SK-N-SH (cell line): ENCODE data around the gene CGB8. TPM values are rescaled to one million over a fixed set of nuclear protein-coding genes. Genes with fewer than 3 reads are reported as not detected.

Experiments
- CTCF ChIA-PET: fragments of 300-600, 350-600 bp; formaldehyde crosslinking; extraction: SDS; loops from one replicate; lab custom pipeline; 2021; lab: Yijun Ruan, JAX
- POLR2A ChIA-PET: fragments of 350-600 bp; sonication (Branson Sonifier 250); formaldehyde crosslinking; extraction: SDS; loops from one replicate; lab custom pipeline; 2020; ENCODE audit warnings: antibody characterized with exemption, inconsistent platforms; lab: Yijun Ruan, JAX
- DNase-seq: peaks from one replicate; pipeline ENCODE4 v3.0.0; 2012
- H2AFZ ChIP-seq: fragments of 200-600 bp; sonication (generic); 2 replicates; pipeline ENCODE4 v1.8.1; 2016; ENCODE audit warnings: antibody characterized with exemption, mild to moderate bottlenecking, low read depth
- H3F3A ChIP-seq: fragments of 200-600 bp; sonication (generic); replicated peaks from 2 replicates; pipeline ENCODE3; 2016; ENCODE audit warnings: antibody characterized with exemption, mild to moderate bottlenecking; ENCODE audit not compliant: insufficient read depth
- H3K27ac ChIP-seq, 2 experiments: fragments of 200-500 bp in 1 of 2; fragments of 200-600 bp in 1 of 2; sonication (Bioruptor generic) in 1 of 2; sonication (generic), shearing (Covaris generic) in 1 of 2; 2 replicates each; pipeline versions ENCODE4 v1.5.1 to v1.6.1; 2014 to 2016; ENCODE audit warnings: low read depth in 2 of 2, inconsistent platforms in 1 of 2, low read length in 1 of 2, mild to moderate bottlenecking in 1 of 2, mixed read lengths in 1 of 2
- H3K27me3 ChIP-seq: fragments of 200-600 bp; sonication (generic), shearing (Covaris generic); 2 replicates; pipeline ENCODE4 v1.6.1; 2016; ENCODE audit warnings: mixed run types; ENCODE audit not compliant: insufficient read depth
- H3K36me3 ChIP-seq, 2 experiments: fragments of 200-500 bp in 1 of 2; fragments of 200-600 bp in 1 of 2; sonication (Bioruptor generic) in 1 of 2; sonication (generic) in 1 of 2; replicated peaks in 1 of 2; 2 replicates each; pipeline versions ENCODE3 to v1.5.1; 2014 to 2016; ENCODE audit warnings: low read length in 1 of 2, mild to moderate bottlenecking in 1 of 2; ENCODE audit not compliant: insufficient read depth in 2 of 2, control insufficient read depth in 1 of 2
- H3K4me1 ChIP-seq, 2 experiments: fragments of 200-500 bp in 1 of 2; fragments of 200-600 bp in 1 of 2; sonication (Bioruptor generic) in 1 of 2; sonication (generic), shearing (Covaris generic) in 1 of 2; 2 replicates each; pipeline versions ENCODE4 v1.5.1 to v1.6.1; 2014 to 2016; ENCODE audit warnings: low read depth in 1 of 2, low read length in 1 of 2, mixed run types in 1 of 2; ENCODE audit not compliant: insufficient read depth in 2 of 2, control insufficient read depth in 1 of 2
- H3K4me2 ChIP-seq: fragments of 200-600 bp; sonication (generic), shearing (Covaris generic); 2 replicates; pipeline ENCODE4 v1.6.1; 2017; ENCODE audit warnings: mixed run types
- H3K4me3 ChIP-seq, 2 experiments: fragments of 200-500 bp in 1 of 2; fragments of 200-600 bp in 1 of 2; sonication (Bioruptor generic) in 1 of 2; sonication (generic), shearing (Covaris generic) in 1 of 2; 2 replicates each; pipeline versions ENCODE4 v1.5.1 to v1.8.1; 2014 to 2016; ENCODE audit warnings: low read depth in 2 of 2, inconsistent platforms in 1 of 2, low read length in 1 of 2, mild to moderate bottlenecking in 1 of 2, mixed read lengths in 1 of 2, moderate library complexity in 1 of 2
- H3K79me2 ChIP-seq: fragments of 200-600 bp; sonication (generic); 2 replicates; pipeline ENCODE4 v1.8.1; 2017; ENCODE audit warnings: mild to moderate bottlenecking; ENCODE audit not compliant: insufficient read depth
- H3K9ac ChIP-seq: fragments of 200-600 bp; sonication (generic); 2 replicates; pipeline ENCODE4 v1.6.1; 2017; ENCODE audit warnings: mixed run types
- H3K9me2 ChIP-seq: fragments of 200-600 bp; sonication (generic); 2 replicates; pipeline ENCODE4 v1.6.1; 2017; ENCODE audit warnings: mixed run types
- H3K9me3 ChIP-seq: fragments of 200-600 bp; sonication (generic); 2 replicates; pipeline ENCODE4 v1.6.1; 2017; ENCODE audit warnings: mixed run types, mild to moderate bottlenecking, moderate library complexity
- H4K20me1 ChIP-seq: fragments of 200-600 bp; sonication (generic); 2 replicates; pipeline ENCODE4 v1.6.1; 2017; ENCODE audit warnings: mild to moderate bottlenecking, mixed run types; ENCODE audit not compliant: insufficient read depth
- CTCF ChIP-seq: fragments of 200-600 bp; sonication (generic); IDR thresholded peaks from 2 replicates; pipeline ENCODE4 v1.6.1; 2017; ENCODE audit warnings: antibody characterized with exemption, mild to moderate bottlenecking, moderate library complexity
- ELF1 ChIP-seq: IDR thresholded peaks from 2 replicates; pipeline ENCODE4 v1.4.0; 2012
- EZH2phosphoT487 ChIP-seq: fragments of 200-600 bp; sonication (generic); IDR thresholded peaks from 2 replicates; pipeline ENCODE4 v1.6.1; 2017; ENCODE audit warnings: low read depth, mixed run types, mild to moderate bottlenecking, antibody characterized with exemption, moderate library complexity, borderline replicate concordance
- FOXJ3 ChIP-seq: sonication (generic); formaldehyde crosslinking; IDR thresholded peaks from 2 replicates; pipeline ENCODE4 v1.5.1; 2020; ENCODE audit warnings: mild to moderate bottlenecking, missing genetic modification reagents
- GATA2 ChIP-seq: sonication (generic); formaldehyde crosslinking; IDR thresholded peaks from 2 replicates; pipeline ENCODE4 v1.5.0; 2020; ENCODE audit warnings: mild to moderate bottlenecking, missing genetic modification reagents
- JUND ChIP-seq: IDR thresholded peaks from 2 replicates; pipeline ENCODE4 v1.4.0; 2012
- MAX ChIP-seq: IDR thresholded peaks from 2 replicates; pipeline ENCODE4 v1.4.0; 2012; ENCODE audit warnings: low read depth
- PBX3 ChIP-seq: IDR thresholded peaks from 2 replicates; pipeline ENCODE4; 2012
- RAD21 ChIP-seq: IDR thresholded peaks from 2 replicates; pipeline ENCODE4 v1.6.1; 2012; ENCODE audit warnings: mild to moderate bottlenecking, low read length
- RCOR1 ChIP-seq: fragments of 150-350 bp; IDR thresholded peaks from 2 replicates; pipeline ENCODE4 v1.6.1; 2017; ENCODE audit warnings: antibody characterized with exemption, low read length
- REST ChIP-seq: IDR thresholded peaks from 2 replicates; pipeline ENCODE4 v1.6.1; 2012; ENCODE audit warnings: mild to moderate bottlenecking, low read depth, low read length, moderate library complexity
- RFX5 ChIP-seq: IDR thresholded peaks from 2 replicates; pipeline ENCODE4 v1.6.1; 2012; ENCODE audit warnings: mild to moderate bottlenecking, improper control_type of control experiment, low read length
- RXRA ChIP-seq: IDR thresholded peaks from 2 replicates; pipeline ENCODE4 v1.4.0; 2012; ENCODE audit warnings: low read depth, mild to moderate bottlenecking, borderline replicate concordance
- SIN3A ChIP-seq: IDR thresholded peaks from 2 replicates; pipeline ENCODE4 v1.6.1; 2012; ENCODE audit warnings: low read depth, mild to moderate bottlenecking, low read length, moderate library complexity, borderline replicate concordance
- SMC3 ChIP-seq: IDR thresholded peaks from 2 replicates; pipeline ENCODE4 v1.6.1; 2012; ENCODE audit warnings: low read depth, low read length, improper control_type of control experiment
- USF1 ChIP-seq: IDR thresholded peaks from 2 replicates; pipeline ENCODE4 v1.4.0; 2012; ENCODE audit warnings: low read depth, borderline replicate concordance
- YY1 ChIP-seq: IDR thresholded peaks from 2 replicates; pipeline ENCODE4 v1.4.0; 2012; ENCODE audit warnings: low read depth, mild to moderate bottlenecking
- WGBS: methylation state at CpG from one replicate; pipeline ENCODE4 v1.1.6; 2017; ENCODE audit warnings: low lambda C conversion rate; 5-methylcytosine and 5-hydroxymethylcytosine counted together
- polyA plus RNA-seq, 3 experiments: library from polyadenylated mRNA; depleted of rRNA; stranded (reverse); fragments of >200 nt; gene quantifications; 2 replicates each; pipeline ENCODE4 v1.2.3, GENCODE V29; 2012
- TF ChIP-seq, protein P1 (sequence below): fragments of 150-350 bp; IDR thresholded peaks from 2 replicates; pipeline ENCODE4 v1.6.1; 2017; ENCODE audit warnings: antibody characterized with exemption, low read length, low read depth, borderline replicate concordance
- TF ChIP-seq, protein P2 (sequence below): fragments of 150-350 bp; IDR thresholded peaks from 2 replicates; pipeline ENCODE4 v1.6.1; 2016; ENCODE audit warnings: mild to moderate bottlenecking, low read depth, low read length

The CGB8 gene
- polyA plus RNA-seq, 1 of the 3 experiments (the other 2 are of a cell fraction) = 0.13 TPM

- ChIA-PET CTCF (interaction anchor here (1.1 to 2.6 kb wide), 5 partner anchors 10 to 155 kb away, joined by 5 to 14 read pairs (median 6); no protein-coding TSS in a partner anchor), POLR2A (no interaction called here)
- 87% methylated on average over 21 of the region's 21 CpGs for WGBS
- Histone ChIP-seq H3K27me3 (peaks cover 8% of the 10 kb centered on the region; the same call in 1 of the 2 replicates), H3K9me2 (no peaks in the 10 kb centered on the region)
- TF ChIP-seq SMC3 = no peak
- no peak for TF ChIP-seq RXRA
- TF ChIP-seq, protein P1, sequence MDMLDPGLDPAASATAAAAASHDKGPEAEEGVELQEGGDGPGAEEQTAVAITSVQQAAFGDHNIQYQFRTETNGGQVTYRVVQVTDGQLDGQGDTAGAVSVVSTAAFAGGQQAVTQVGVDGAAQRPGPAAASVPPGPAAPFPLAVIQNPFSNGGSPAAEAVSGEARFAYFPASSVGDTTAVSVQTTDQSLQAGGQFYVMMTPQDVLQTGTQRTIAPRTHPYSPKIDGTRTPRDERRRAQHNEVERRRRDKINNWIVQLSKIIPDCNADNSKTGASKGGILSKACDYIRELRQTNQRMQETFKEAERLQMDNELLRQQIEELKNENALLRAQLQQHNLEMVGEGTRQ = no peak
- no peak for TF ChIP-seq USF1
- TF ChIP-seq RAD21 = no peak
- no peak for TF ChIP-seq JUND
- no peak for TF ChIP-seq PBX3
- no peak for TF ChIP-seq FOXJ3 (CRISPR knock-in tag)
- TF ChIP-seq RCOR1 = no peak
- no peak for TF ChIP-seq ELF1
- TF ChIP-seq MAX = no peak
- no peak for TF ChIP-seq EZH2phosphoT487
- no peak for TF ChIP-seq GATA2 (CRISPR knock-in tag)
- TF ChIP-seq, protein P2, sequence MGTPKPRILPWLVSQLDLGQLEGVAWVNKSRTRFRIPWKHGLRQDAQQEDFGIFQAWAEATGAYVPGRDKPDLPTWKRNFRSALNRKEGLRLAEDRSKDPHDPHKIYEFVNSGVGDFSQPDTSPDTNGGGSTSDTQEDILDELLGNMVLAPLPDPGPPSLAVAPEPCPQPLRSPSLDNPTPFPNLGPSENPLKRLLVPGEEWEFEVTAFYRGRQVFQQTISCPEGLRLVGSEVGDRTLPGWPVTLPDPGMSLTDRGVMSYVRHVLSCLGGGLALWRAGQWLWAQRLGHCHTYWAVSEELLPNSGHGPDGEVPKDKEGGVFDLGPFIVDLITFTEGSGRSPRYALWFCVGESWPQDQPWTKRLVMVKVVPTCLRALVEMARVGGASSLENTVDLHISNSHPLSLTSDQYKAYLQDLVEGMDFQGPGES = no peak
- TF ChIP-seq, all 33 proteins: peak for 0
- H3K36me3 ChIP-seq = no peaks in the 10 kb centered on the region
- no peak overlapping the region for H3K4me2 ChIP-seq
- no peaks in the 10 kb centered on the region; a peak in 1 of 4 replicates for H3K4me1 ChIP-seq
- no peak overlapping the region for H3K27ac ChIP-seq
- H3K9me3 ChIP-seq = no peaks in the 10 kb centered on the region
- no peaks in the 10 kb centered on the region for H3K79me2 ChIP-seq
- no peaks in the 10 kb centered on the region for H4K20me1 ChIP-seq
- no peak overlapping the region for H3K9ac ChIP-seq
- no peak overlapping the region for H3K4me3 ChIP-seq
- peaks cover 14% of the 10 kb centered on the region for H3F3A ChIP-seq
- no peak overlapping the region for H2AFZ ChIP-seq
- no peak for DNase-seq
Measured at GRCh38 chr19:49070416-49070815, 21.5 kb upstream of the CGB8 start.

DNA sequence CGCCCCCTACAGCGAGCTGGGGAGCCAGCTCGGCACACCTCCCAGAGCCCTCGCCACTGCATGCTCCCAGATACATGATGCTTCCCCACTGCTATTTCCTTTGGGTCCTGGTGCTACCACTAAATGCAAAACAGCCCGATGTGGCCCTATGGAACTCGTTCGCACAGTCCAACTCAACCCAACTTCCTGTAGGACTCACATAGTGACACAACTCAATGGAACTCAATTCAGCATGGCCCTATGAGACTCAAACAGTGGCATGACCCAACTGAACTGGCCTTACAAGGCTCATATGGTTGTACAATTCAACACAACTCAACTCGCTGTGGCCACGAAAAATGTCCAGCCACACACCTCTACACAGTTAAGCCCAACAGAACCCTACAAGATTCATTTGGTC lies 20.1 kb upstream of the CGB8 start:
- 75% methylated on average over 7 of the region's 9 CpGs for WGBS
- DNase-seq = no peak
- Histone ChIP-seq H2AFZ (no peak overlapping the region), H3F3A (peaks cover 11% of the 10 kb centered on the region), H3K4me3 (no peak overlapping the region), H3K9me3 (no peaks in the 10 kb centered on the region), H3K9ac (no peak overlapping the region), H3K27me3 (peaks cover 8% of the 10 kb centered on the region; the same call in 1 of the 2 replicates), H3K4me1 (peaks cover 0 to 8% of the 10 kb centered on the region in 2 experiments; a peak in 1 of 4 replicates), H4K20me1 (no peaks in the 10 kb centered on the region), H3K4me2 (no peak overlapping the region), H3K36me3 (no peaks in the 10 kb centered on the region), H3K79me2 (peaks cover 3% of the 10 kb centered on the region; the same call in 1 of the 2 replicates), H3K9me2 (no peaks in the 10 kb centered on the region), H3K27ac (peak overlapping the region in 1 of 2 experiments; percentile 22; a peak in 1 of 4 replicates)
- CTCF ChIA-PET = interaction anchor here (1.4 to 2.6 kb wide), 6 partner anchors 9 to 140 kb away, joined by 5 to 14 read pairs (median 6); partner anchors contain the start of gene CGB7
- POLR2A ChIA-PET = no interaction called here
- TF ChIP-seq SIN3A = no peak
- TF ChIP-seq YY1 = no peak
- TF ChIP-seq REST = no peak
- TF ChIP-seq RFX5 = no peak
- TF ChIP-seq CTCF = no peak
